Glutamatergic neuron (in vitro differentiated cells): Measurements from ENCODE around the gene CD6. TPM values are rescaled to one million over a fixed set of nuclear protein-coding genes. Genes with fewer than 3 reads are reported as not detected.

Experiments used
- DNase-seq: peaks from one replicate; pipeline ENCODE4 v3.0.0; 2022
- H3K27ac Mint-ChIP-seq: one replicate; pipeline ENCODE4 v1.8.0; 2020; ENCODE audit warnings: mild to moderate bottlenecking, mixed read lengths, inconsistent platforms; ENCODE audit not compliant: unreplicated experiment
- H3K27me3 Mint-ChIP-seq: one replicate; pipeline ENCODE4 v1.8.0; 2020; ENCODE audit warnings: mild to moderate bottlenecking, moderate library complexity, mixed read lengths, inconsistent platforms; ENCODE audit not compliant: unreplicated experiment
- H3K36me3 Mint-ChIP-seq: one replicate; pipeline ENCODE4 v1.8.0; 2020; ENCODE audit warnings: mild to moderate bottlenecking, mixed read lengths, inconsistent platforms; ENCODE audit not compliant: unreplicated experiment
- H3K4me1 Mint-ChIP-seq: one replicate; pipeline ENCODE4 v1.8.0; 2020; ENCODE audit warnings: mild to moderate bottlenecking, low read depth, mixed read lengths, inconsistent platforms; ENCODE audit not compliant: unreplicated experiment
- H3K4me3 Mint-ChIP-seq: one replicate; pipeline ENCODE4 v1.8.0; 2020; ENCODE audit warnings: mild to moderate bottlenecking, mixed read lengths, inconsistent platforms; ENCODE audit not compliant: unreplicated experiment
- H3K9me3 Mint-ChIP-seq: one replicate; pipeline ENCODE4 v1.8.0; 2020; ENCODE audit warnings: mild to moderate bottlenecking, moderate library complexity, mixed read lengths, inconsistent platforms; ENCODE audit not compliant: unreplicated experiment
- total RNA-seq: library from RNA; stranded (reverse); fragmentation: NEBNext Ultra II Directional; extraction: Animal tissue kit (Norgen Biotek cat#: 25700); gene quantifications from one replicate; pipeline ENCODE4 v1.2.1, GENCODE V29; 2021; ENCODE audit not compliant: unreplicated experiment
- TF ChIP-seq, protein P1 (sequence below): fragments of 200-600 bp; sonication (generic); IDR thresholded peaks from one replicate; pipeline ENCODE4 v1.5.0; 2021; ENCODE audit not compliant: partially characterized antibody, unreplicated experiment

CD6 gene
- total RNA-seq, 1 donor from 2014 or later, result not detected

- Mint-ChIP-seq H3K9me3 (peaks cover 13% of the 10 kb centered on the region), H3K4me1 (peaks cover 24% of the 10 kb centered on the region), H3K27ac (peak within 1 kb of the TSS; percentile 96), H3K27me3 (peaks cover 11% of the 10 kb centered on the region), H3K4me3 (peak within 1 kb of the TSS; percentile 98), H3K36me3 (peaks cover 8% of the 10 kb centered on the region)
- peak; percentile 90 for DNase-seq
- TF ChIP-seq, protein P1, sequence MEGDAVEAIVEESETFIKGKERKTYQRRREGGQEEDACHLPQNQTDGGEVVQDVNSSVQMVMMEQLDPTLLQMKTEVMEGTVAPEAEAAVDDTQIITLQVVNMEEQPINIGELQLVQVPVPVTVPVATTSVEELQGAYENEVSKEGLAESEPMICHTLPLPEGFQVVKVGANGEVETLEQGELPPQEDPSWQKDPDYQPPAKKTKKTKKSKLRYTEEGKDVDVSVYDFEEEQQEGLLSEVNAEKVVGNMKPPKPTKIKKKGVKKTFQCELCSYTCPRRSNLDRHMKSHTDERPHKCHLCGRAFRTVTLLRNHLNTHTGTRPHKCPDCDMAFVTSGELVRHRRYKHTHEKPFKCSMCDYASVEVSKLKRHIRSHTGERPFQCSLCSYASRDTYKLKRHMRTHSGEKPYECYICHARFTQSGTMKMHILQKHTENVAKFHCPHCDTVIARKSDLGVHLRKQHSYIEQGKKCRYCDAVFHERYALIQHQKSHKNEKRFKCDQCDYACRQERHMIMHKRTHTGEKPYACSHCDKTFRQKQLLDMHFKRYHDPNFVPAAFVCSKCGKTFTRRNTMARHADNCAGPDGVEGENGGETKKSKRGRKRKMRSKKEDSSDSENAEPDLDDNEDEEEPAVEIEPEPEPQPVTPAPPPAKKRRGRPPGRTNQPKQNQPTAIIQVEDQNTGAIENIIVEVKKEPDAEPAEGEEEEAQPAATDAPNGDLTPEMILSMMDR, result no peak
These were observed 47.2 kb upstream of the CD6 start, which contains the start of gene TMEM132A for GRCh38 chr11:60924110-60924905. TMEM132A (plus strand) TSS chr11:60924460; CDS start chr11:60924634, 174 bp downstream.

GRCh38 chr11:60924906-60925853, 46.3 kb upstream of the CD6 start:
- H3K27me3 Mint-ChIP-seq, result peaks cover 11% of the 10 kb centered on the region
- peaks cover 24% of the 10 kb centered on the region for H3K4me1 Mint-ChIP-seq
- peaks cover 13% of the 10 kb centered on the region for H3K9me3 Mint-ChIP-seq
- H3K27ac Mint-ChIP-seq, result peak overlapping the region; percentile 96
- peak; percentile 92 for DNase-seq
- peaks cover 8% of the 10 kb centered on the region for H3K36me3 Mint-ChIP-seq
- H3K4me3 Mint-ChIP-seq, result peak overlapping the region; percentile 98
- TF ChIP-seq, protein P1, result no peak

DNA sequence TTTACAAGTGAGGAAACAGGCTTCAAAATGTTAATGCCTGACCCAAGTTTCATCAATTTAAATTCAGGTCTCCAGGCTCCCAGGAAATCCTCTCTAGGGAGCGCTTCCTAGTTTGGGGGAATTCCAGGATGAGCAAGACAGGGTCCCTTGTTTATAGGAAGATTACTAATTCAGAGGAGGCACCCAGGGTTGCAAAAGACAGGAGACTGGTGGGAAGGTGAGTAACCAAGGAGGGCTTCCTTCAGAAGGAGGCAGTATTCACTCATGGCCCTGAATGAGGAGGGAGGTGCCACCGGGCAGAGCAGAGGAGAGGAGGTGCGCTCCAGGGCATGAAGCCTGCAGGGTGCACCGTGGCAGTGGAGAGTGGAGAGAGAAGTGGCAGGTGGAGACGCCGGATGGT, 45.6 kb upstream of the CD6 start:
- peaks cover 8% of the 10 kb centered on the region for H3K36me3 Mint-ChIP-seq
- no peak for DNase-seq
- peak overlapping the region; percentile 96 for H3K27ac Mint-ChIP-seq
- peaks cover 13% of the 10 kb centered on the region for H3K9me3 Mint-ChIP-seq
- H3K27me3 Mint-ChIP-seq, result peaks cover 11% of the 10 kb centered on the region
- peaks cover 24% of the 10 kb centered on the region for H3K4me1 Mint-ChIP-seq
- TF ChIP-seq, protein P1, result no peak
- peak overlapping the region; percentile 98 for H3K4me3 Mint-ChIP-seq

DNA sequence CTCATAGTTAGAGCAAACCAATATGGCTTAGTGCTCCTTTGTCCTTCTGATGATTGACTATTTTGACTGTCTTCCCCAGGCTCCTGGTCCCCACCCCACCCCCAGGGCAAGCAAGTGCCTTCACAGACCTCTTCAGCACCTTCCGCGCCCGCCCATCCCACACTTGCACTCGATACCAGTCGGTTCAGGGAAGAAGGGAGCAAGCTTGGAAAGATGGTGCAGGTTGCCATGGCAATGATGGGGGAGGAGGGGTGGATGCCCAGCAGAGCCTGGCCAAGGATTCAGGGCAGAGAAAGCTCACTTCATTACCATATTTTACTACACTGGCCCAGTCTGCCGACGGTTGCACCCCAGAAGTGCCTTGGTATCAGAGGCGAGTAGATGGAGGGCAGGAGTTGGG, 45.0 kb upstream of the CD6 start:
- TF ChIP-seq, protein P1, result no peak

More for the DNA sequence above, 45.0 kb upstream of the CD6 start:
- Mint-ChIP-seq H3K9me3 (peaks cover 13% of the 10 kb centered on the region), H3K36me3 (peaks cover 8% of the 10 kb centered on the region), H3K27ac (no peak overlapping the region), H3K27me3 (peaks cover 11% of the 10 kb centered on the region), H3K4me3 (peak overlapping the region; percentile 98), H3K4me1 (peaks cover 24% of the 10 kb centered on the region)
- DNase-seq, result no peak
